Astrocyte (in vitro differentiated cells and primary cell): ENCODE measurements around the gene VSX1. TPM values are rescaled to one million over a fixed set of nuclear protein-coding genes. Genes with fewer than 3 reads are reported as not detected.

Source experiments
- DNase-seq: peaks from one replicate; pipeline ENCODE4 v3.0.0-alpha.2; 2010; ENCODE audit warnings: low read depth
- FAIRE-seq: peaks from 2 replicates; lab custom pipeline; 2011; peaks lifted over from hg19 to GRCh38; lab: Jason Lieb, UNC
- H2AFZ ChIP-seq: 2 replicates; pipeline ENCODE4 v1.6.0; 2012; ENCODE audit warnings: low read depth, low read length, inconsistent platforms
- H3K27ac ChIP-seq: 2 replicates; pipeline ENCODE4 v1.5.1; 2011; ENCODE audit warnings: low read depth, low read length, inconsistent platforms
- H3K27me3 ChIP-seq: 2 replicates; pipeline ENCODE4 v1.6.0; 2011; ENCODE audit warnings: low read length, inconsistent platforms; ENCODE audit not compliant: insufficient read depth
- H3K36me3 ChIP-seq: 2 replicates; pipeline ENCODE4 v1.5.1; 2011; ENCODE audit warnings: low read length, inconsistent platforms; ENCODE audit not compliant: insufficient read depth
- H3K4me1 ChIP-seq: 2 replicates; pipeline ENCODE4 v1.5.1; 2011; ENCODE audit warnings: low read length, inconsistent platforms; ENCODE audit not compliant: insufficient read depth
- H3K4me2 ChIP-seq: 2 replicates; pipeline ENCODE4 v1.6.0; 2012; ENCODE audit warnings: low read length, inconsistent platforms
- H3K4me3 ChIP-seq: 2 replicates; pipeline ENCODE4 v1.5.1; 2011; ENCODE audit warnings: low read depth, mild to moderate bottlenecking, low read length, inconsistent platforms; ENCODE audit not compliant: insufficient read depth
- H3K79me2 ChIP-seq: 2 replicates; pipeline ENCODE4 v1.6.0; 2012; ENCODE audit warnings: mild to moderate bottlenecking, low read length, inconsistent platforms; ENCODE audit not compliant: insufficient read depth
- H3K9ac ChIP-seq: 2 replicates; pipeline ENCODE4 v1.6.0; 2012; ENCODE audit warnings: mild to moderate bottlenecking, low read length, inconsistent platforms
- H3K9me3 ChIP-seq: 2 replicates; pipeline ENCODE4 v1.5.1; 2012; ENCODE audit warnings: low read depth, mild to moderate bottlenecking, low read length, inconsistent platforms; ENCODE audit not compliant: insufficient read depth
- H4K20me1 ChIP-seq: 2 replicates; pipeline ENCODE4 v1.6.0; 2012; ENCODE audit warnings: low read length, inconsistent platforms; ENCODE audit not compliant: insufficient read depth
- H3K27ac Mint-ChIP-seq: one replicate; pipeline ENCODE4 v1.8.0; 2021; ENCODE audit warnings: mild to moderate bottlenecking, mixed read lengths; ENCODE audit not compliant: unreplicated experiment
- H3K27me3 Mint-ChIP-seq: one replicate; pipeline ENCODE4 v1.8.0; 2021; ENCODE audit warnings: low read depth, mixed read lengths; ENCODE audit not compliant: unreplicated experiment
- H3K36me3 Mint-ChIP-seq: one replicate; pipeline ENCODE4 v1.8.0; 2021; ENCODE audit warnings: low read depth, mixed read lengths; ENCODE audit not compliant: unreplicated experiment
- H3K4me1 Mint-ChIP-seq: one replicate; pipeline ENCODE4 v1.8.0; 2021; ENCODE audit warnings: low read depth, mixed read lengths; ENCODE audit not compliant: unreplicated experiment
- H3K4me3 Mint-ChIP-seq: one replicate; pipeline ENCODE4 v1.8.0; 2021; ENCODE audit warnings: mild to moderate bottlenecking, moderate library complexity, mixed read lengths; ENCODE audit not compliant: unreplicated experiment
- H3K9me3 Mint-ChIP-seq: one replicate; pipeline ENCODE4 v1.8.0; 2021; ENCODE audit warnings: mild to moderate bottlenecking, mixed read lengths; ENCODE audit not compliant: unreplicated experiment
- CTCF ChIP-seq: IDR thresholded peaks from 2 replicates; pipeline ENCODE4 v1.5.1; 2011; ENCODE audit warnings: low read depth, mild to moderate bottlenecking, inconsistent platforms, low read length, moderate library complexity; ENCODE audit not compliant: insufficient read depth
- EZH2 ChIP-seq: IDR thresholded peaks from 2 replicates; pipeline ENCODE4 v1.6.1; 2012; ENCODE audit warnings: mild to moderate bottlenecking, low read length, inconsistent platforms; ENCODE audit not compliant: insufficient read depth
- total RNA-seq: library from RNA; stranded (reverse); gene quantifications from 2 replicates; pipeline ENCODE4 v1.2.1, GENCODE V29; 2021

VSX1 gene
- total RNA-seq, 1 donor from 2014 or later: not detected

GRCh38 chr20:25129428-25129827 is 47.5 kb upstream of the VSX1 start:
- no peaks in the 10 kb centered on the region for H3K36me3 ChIP-seq
- H3K9ac ChIP-seq: no peak overlapping the region
- no peaks in the 10 kb centered on the region for H3K4me1 ChIP-seq
- TF ChIP-seq EZH2 (no peak), CTCF (no peak)
- DNase-seq: no peak
- H3K9me3 Mint-ChIP-seq: peaks cover 12% of the 10 kb centered on the region
- peaks cover 15% of the 10 kb centered on the region for H3K27me3 ChIP-seq
- H3K4me2 ChIP-seq: no peak overlapping the region
- no peak overlapping the region for H3K27ac Mint-ChIP-seq
- no peak overlapping the region for H3K27ac ChIP-seq
- no peak for FAIRE-seq
- peaks cover 3% of the 10 kb centered on the region for H3K36me3 Mint-ChIP-seq
- H3K4me1 Mint-ChIP-seq: peaks cover 2% of the 10 kb centered on the region
- no peaks in the 10 kb centered on the region for H3K9me3 ChIP-seq
- no peak overlapping the region for H3K4me3 ChIP-seq
- no peak overlapping the region for H3K4me3 Mint-ChIP-seq
- H4K20me1 ChIP-seq: no peaks in the 10 kb centered on the region
- peaks cover 30% of the 10 kb centered on the region for H3K27me3 Mint-ChIP-seq
- no peak overlapping the region for H2AFZ ChIP-seq
- no peaks in the 10 kb centered on the region for H3K79me2 ChIP-seq

GRCh38 chr20:25128649-25129048 is 46.7 kb upstream of the VSX1 start:
- Histone ChIP-seq H3K9ac (no peak overlapping the region), H3K27ac (no peak overlapping the region), H2AFZ (no peak overlapping the region), H3K4me2 (no peak overlapping the region), H3K9me3 (no peaks in the 10 kb centered on the region), H3K4me1 (no peaks in the 10 kb centered on the region), H3K27me3 (peaks cover 17% of the 10 kb centered on the region), H3K79me2 (no peaks in the 10 kb centered on the region), H3K36me3 (no peaks in the 10 kb centered on the region), H3K4me3 (no peak overlapping the region), H4K20me1 (no peaks in the 10 kb centered on the region)
- no peak for DNase-seq
- Mint-ChIP-seq H3K36me3 (peaks cover 3% of the 10 kb centered on the region), H3K4me1 (no peaks in the 10 kb centered on the region), H3K27ac (no peak overlapping the region), H3K4me3 (no peak overlapping the region), H3K9me3 (peaks cover 12% of the 10 kb centered on the region), H3K27me3 (peaks cover 26% of the 10 kb centered on the region)
- no peak for FAIRE-seq
- TF ChIP-seq CTCF (no peak), EZH2 (no peak)

GRCh38 chr20:25127761-25128537 is 46.0 kb upstream of the VSX1 start:
- H3K27ac Mint-ChIP-seq: no peak overlapping the region
- peaks cover 12% of the 10 kb centered on the region for H3K9me3 Mint-ChIP-seq
- no peak overlapping the region for H3K4me3 Mint-ChIP-seq
- FAIRE-seq: no peak
- H3K36me3 Mint-ChIP-seq: no peaks in the 10 kb centered on the region
- Histone ChIP-seq H3K36me3 (no peaks in the 10 kb centered on the region), H3K4me1 (no peaks in the 10 kb centered on the region), H3K9me3 (no peaks in the 10 kb centered on the region), H3K27me3 (peaks cover 17% of the 10 kb centered on the region), H2AFZ (no peak overlapping the region), H3K4me3 (no peak overlapping the region), H4K20me1 (no peaks in the 10 kb centered on the region), H3K9ac (no peak overlapping the region), H3K4me2 (no peak overlapping the region), H3K79me2 (no peaks in the 10 kb centered on the region), H3K27ac (no peak overlapping the region)
- no peak for DNase-seq
- H3K4me1 Mint-ChIP-seq: no peaks in the 10 kb centered on the region
- peaks cover 22% of the 10 kb centered on the region for H3K27me3 Mint-ChIP-seq
- TF ChIP-seq EZH2: no peak
- TF ChIP-seq CTCF: no peak
